ENCODE measurements around the gene SAFB2.

GRCh38 chr19:5559804-5560133 is 62.8 kb downstream of the SAFB2 start:
- TF ChIP-seq POLR2A (IDR thresholded peaks at IDR 0.05) (no peak), EP300 (IDR thresholded peaks at IDR 0.05) (no peak)
- TF ChIP-seq, protein P1, sequence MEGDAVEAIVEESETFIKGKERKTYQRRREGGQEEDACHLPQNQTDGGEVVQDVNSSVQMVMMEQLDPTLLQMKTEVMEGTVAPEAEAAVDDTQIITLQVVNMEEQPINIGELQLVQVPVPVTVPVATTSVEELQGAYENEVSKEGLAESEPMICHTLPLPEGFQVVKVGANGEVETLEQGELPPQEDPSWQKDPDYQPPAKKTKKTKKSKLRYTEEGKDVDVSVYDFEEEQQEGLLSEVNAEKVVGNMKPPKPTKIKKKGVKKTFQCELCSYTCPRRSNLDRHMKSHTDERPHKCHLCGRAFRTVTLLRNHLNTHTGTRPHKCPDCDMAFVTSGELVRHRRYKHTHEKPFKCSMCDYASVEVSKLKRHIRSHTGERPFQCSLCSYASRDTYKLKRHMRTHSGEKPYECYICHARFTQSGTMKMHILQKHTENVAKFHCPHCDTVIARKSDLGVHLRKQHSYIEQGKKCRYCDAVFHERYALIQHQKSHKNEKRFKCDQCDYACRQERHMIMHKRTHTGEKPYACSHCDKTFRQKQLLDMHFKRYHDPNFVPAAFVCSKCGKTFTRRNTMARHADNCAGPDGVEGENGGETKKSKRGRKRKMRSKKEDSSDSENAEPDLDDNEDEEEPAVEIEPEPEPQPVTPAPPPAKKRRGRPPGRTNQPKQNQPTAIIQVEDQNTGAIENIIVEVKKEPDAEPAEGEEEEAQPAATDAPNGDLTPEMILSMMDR (IDR thresholded peaks at IDR 0.05) = no peak
